PFSK-1 (cell line): Measurements from ENCODE around the gene SLC5A8.

Source experiments
- FOXP2 ChIP-seq: optimal IDR thresholded peaks from 2 replicates; pipeline ENCODE3; 2011; ENCODE audit warnings: borderline replicate concordance, control low read depth, inconsistent platforms; ENCODE audit not compliant: insufficient read depth; ENCODE audit errors: extremely low read length, extremely low read depth
- POLR2AphosphoS5 ChIP-seq: IDR thresholded peaks from 2 replicates; pipeline ENCODE4 v1.6.1; 2012; ENCODE audit warnings: low read depth, mild to moderate bottlenecking, control low read depth, low read length, moderate library complexity
- SIN3A ChIP-seq: IDR thresholded peaks from 2 replicates; pipeline ENCODE4 v1.6.1; 2012; ENCODE audit warnings: mild to moderate bottlenecking, low read length, moderate library complexity, borderline replicate concordance; ENCODE audit not compliant: insufficient read depth
- TAF1 ChIP-seq: IDR thresholded peaks from 2 replicates; pipeline ENCODE4 v1.6.1; 2012; ENCODE audit warnings: low read length, control low read depth, borderline replicate concordance; ENCODE audit not compliant: insufficient read depth
- TF ChIP-seq, protein P1 (sequence below), 2 experiments: IDR thresholded peaks; 2 replicates each; pipeline versions ENCODE4 v1.6.1 to v1.8.0; 2011 to 2012; ENCODE audit warnings: low read depth in 2 of 2, low read length in 2 of 2, control low read depth in 1 of 2, inconsistent platforms in 1 of 2, mild to moderate bottlenecking in 1 of 2, moderate library complexity in 1 of 2; ENCODE audit not compliant: insufficient read depth in 1 of 2

Gene SLC5A8

DNA sequence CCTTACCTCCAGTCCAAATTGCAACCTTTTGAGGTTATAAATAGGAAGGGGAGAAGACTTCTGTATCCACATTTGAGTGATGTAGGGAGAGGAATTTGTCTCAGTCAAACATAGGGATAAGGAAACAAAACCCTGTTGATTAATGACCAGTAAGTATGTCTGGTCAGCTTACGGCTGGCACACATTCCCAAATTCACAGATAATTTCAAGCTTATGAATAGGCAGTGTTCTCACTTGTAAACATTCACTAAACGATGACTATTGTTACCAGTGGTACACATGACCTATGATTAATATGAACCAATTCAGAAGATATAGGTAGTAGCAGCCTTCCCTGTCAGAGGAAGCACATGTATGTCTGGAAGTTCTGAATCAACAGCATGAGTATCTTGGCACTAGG, 33.0 kb upstream of the SLC5A8 start:
- no peak for TF ChIP-seq FOXP2

DNA sequence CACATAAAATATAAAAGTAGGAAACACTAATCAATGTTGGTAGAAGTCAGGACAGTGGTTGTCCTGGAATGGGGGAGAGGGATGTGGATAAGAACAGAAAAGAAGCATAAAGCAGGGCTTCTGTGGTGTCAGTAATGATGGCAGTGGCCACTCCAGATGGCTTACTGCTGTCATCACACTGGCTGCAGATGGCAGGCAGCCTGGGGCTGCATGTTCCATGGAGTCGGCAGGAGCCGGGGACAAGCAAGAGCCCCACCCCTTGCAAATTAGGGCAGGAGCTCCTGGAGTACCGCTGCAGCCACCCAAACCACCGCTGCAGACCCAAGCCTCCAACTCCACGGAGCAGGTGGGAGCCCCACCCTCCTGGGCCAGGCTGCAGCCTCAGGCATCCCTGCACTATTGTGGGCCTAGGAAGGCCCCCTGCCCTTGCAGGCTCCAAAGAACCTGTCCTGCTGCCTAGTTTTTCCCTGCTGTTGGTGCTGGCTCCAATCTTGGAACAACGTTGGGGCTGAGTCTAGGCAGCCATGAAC, 28.8 kb upstream of the SLC5A8 start:
- TF ChIP-seq, protein P1, sequence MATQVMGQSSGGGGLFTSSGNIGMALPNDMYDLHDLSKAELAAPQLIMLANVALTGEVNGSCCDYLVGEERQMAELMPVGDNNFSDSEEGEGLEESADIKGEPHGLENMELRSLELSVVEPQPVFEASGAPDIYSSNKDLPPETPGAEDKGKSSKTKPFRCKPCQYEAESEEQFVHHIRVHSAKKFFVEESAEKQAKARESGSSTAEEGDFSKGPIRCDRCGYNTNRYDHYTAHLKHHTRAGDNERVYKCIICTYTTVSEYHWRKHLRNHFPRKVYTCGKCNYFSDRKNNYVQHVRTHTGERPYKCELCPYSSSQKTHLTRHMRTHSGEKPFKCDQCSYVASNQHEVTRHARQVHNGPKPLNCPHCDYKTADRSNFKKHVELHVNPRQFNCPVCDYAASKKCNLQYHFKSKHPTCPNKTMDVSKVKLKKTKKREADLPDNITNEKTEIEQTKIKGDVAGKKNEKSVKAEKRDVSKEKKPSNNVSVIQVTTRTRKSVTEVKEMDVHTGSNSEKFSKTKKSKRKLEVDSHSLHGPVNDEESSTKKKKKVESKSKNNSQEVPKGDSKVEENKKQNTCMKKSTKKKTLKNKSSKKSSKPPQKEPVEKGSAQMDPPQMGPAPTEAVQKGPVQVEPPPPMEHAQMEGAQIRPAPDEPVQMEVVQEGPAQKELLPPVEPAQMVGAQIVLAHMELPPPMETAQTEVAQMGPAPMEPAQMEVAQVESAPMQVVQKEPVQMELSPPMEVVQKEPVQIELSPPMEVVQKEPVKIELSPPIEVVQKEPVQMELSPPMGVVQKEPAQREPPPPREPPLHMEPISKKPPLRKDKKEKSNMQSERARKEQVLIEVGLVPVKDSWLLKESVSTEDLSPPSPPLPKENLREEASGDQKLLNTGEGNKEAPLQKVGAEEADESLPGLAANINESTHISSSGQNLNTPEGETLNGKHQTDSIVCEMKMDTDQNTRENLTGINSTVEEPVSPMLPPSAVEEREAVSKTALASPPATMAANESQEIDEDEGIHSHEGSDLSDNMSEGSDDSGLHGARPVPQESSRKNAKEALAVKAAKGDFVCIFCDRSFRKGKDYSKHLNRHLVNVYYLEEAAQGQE (IDR thresholded peaks at IDR 0.05; ENCODE audit: insufficient read depth in 1 of 2, low read depth in 2 of 2, low read length in 2 of 2), result no peak
- no peak for TF ChIP-seq FOXP2
- TF ChIP-seq POLR2AphosphoS5, result no peak
- TF ChIP-seq TAF1, result no peak
- TF ChIP-seq SIN3A, result no peak

DNA sequence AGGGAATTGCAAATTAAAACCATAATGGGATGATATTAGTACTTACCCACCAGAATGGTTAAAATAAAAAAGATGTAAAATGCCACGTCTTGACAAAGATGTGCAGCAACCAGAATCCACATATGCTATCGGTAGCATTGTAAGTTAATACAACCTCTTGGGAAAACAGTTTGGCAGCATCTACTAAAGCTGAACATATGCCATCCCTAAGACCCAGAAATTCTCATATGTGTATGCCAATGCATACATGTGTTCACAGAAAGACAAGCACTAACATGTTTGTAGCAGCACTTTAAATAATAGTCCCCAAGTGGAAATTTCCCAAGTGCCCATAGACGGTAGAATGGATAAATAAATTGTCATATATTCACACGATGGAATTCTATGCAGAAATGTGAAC, 28.3 kb upstream of the SLC5A8 start:
- TF ChIP-seq FOXP2 (no peak), SIN3A (no peak), TAF1 (no peak), POLR2AphosphoS5 (no peak)
- TF ChIP-seq, protein P1 (IDR thresholded peaks at IDR 0.05; ENCODE audit: insufficient read depth in 1 of 2, low read depth in 2 of 2, low read length in 2 of 2), result no peak

DNA sequence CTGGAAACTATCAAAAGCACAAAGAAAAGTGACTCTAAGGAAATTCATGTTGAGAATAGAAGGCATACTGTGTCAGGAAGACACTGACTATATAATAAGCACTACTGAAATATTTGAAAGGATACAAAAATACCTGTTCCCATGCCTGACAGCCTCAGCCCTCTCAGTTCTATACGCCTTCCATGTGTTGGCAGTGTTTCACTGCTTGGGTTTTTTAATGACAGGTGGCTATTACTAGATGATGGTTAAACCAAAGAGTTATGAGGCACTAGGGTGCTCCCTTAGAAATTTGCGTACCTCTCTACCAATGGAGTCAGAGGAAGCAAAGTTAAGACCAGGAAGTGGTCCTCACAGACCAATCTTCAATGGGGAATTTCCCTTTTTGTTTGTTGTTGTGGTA, 25.6 kb upstream of the SLC5A8 start:
- TF ChIP-seq, protein P1 (IDR thresholded peaks at IDR 0.05; ENCODE audit: insufficient read depth in 1 of 2, low read depth in 2 of 2, low read length in 2 of 2), result no peak
- TF ChIP-seq TAF1, result no peak
- no peak for TF ChIP-seq POLR2AphosphoS5
- no peak for TF ChIP-seq FOXP2
- TF ChIP-seq SIN3A, result no peak

- no peak for TF ChIP-seq POLR2AphosphoS5
- TF ChIP-seq TAF1, result no peak
- TF ChIP-seq SIN3A, result no peak
- TF ChIP-seq, protein P1 (IDR thresholded peaks at IDR 0.05; ENCODE audit: insufficient read depth in 1 of 2, low read depth in 2 of 2, low read length in 2 of 2), result no peak
- no peak for TF ChIP-seq FOXP2
Measured at GRCh38 chr12:101231636-101232035, 21.6 kb upstream of the SLC5A8 start.

DNA sequence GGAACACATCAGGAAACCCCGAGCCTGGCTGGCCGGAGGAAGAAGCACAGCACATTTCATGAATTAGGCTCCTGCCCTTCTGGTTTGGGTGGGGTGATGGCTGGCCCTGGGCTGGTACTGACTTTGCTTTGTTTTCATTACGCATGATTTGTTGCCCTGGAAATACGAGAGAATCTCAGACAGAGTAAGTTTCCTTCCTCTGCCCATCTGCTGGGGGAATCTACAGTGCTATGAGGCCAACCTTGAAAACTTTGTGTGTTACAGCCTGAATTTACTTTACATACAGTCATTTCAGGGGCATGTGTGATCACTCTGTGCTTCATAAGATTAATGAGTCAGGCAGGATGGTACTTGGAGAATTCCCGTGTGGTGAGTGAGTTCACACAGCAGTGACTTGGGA, 20.5 kb upstream of the SLC5A8 start:
- no peak for TF ChIP-seq FOXP2
- TF ChIP-seq, protein P1 (IDR thresholded peaks at IDR 0.05; ENCODE audit: insufficient read depth in 1 of 2, low read depth in 2 of 2, low read length in 2 of 2), result no peak
- no peak for TF ChIP-seq TAF1
- TF ChIP-seq POLR2AphosphoS5, result no peak
- no peak for TF ChIP-seq SIN3A
